Left ventricle myocardium superior (tissue), 1 donor: ENCODE data around the gene MED15. TPM values are rescaled to one million over a fixed set of nuclear protein-coding genes. Genes with fewer than 3 reads are reported as not detected.

Experiments
- ATAC-seq: fragments of 200-7000 bp; cut with Tn5 transposase; one replicate; pipeline ENCODE4 v1.9.1; 2020; ENCODE audit warnings: mild to moderate bottlenecking, moderate library complexity
- DNase-seq: peaks from one replicate; pipeline ENCODE4 v3.0.0-alpha.2; 2020
- intact Hi-C: fragments of 100-400 bp; cut with micrococcal nuclease; formaldehyde crosslinking; loops from one replicate; pipeline ENCODE4 v1.11.0; 2022
- total RNA-seq: library from RNA; stranded (reverse); fragmentation: NEBNext Ultra II Directional; extraction: Animal tissue kit (Norgen Biotek cat#: 25700); gene quantifications from one replicate; pipeline ENCODE4 v1.2.1, GENCODE V29; 2021
- donor health status: DM: no; HTN: yes; CAD: no; lungs with severe emphysema.

The MED15 gene
- total RNA-seq, 1 donor from 2014 or later = 51.0 TPM

DNA sequence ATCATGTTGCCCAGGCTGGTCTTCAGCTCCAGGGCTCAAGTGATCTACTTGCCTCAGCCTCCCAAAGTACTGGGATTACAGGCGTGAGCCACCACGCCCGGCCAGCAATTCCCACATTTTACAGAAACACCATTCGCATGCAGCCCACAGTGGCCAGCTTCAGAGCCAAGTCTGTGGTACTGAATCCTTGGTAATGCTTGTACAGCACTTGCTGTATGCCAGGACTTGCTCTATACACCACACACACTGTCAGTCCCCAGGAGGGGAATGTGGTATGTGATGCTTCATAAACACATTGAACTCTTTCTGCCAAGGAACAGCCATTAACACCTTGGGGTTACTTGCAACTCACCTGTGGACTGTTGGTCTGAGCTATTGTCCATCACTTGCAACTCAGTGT lies 119.4 kb downstream of the MED15 start:
- intact Hi-C loops = no loop called here
- ATAC-seq (no peak), DNase-seq (no peak)

DNA sequence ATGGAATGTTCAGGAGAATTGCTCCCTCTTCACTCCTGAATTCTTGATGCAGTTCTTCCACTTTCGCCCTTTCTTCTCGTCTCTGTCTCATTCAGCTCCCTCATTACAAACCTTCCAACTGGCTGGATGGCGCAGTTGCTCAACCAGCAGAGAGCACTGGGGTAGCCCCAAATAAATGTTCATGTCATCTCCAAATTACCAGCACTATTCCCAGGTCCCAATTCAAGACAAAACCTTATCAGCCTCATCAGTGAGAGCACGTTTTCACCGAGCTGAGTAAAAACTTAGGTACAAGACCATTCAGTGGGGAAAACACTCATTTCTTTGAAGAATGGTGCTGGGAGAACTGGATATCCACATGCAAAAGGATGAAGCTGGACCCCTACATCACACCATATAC lies 120.0 kb downstream of the MED15 start:
- DNase-seq (no peak), ATAC-seq (no peak)
- intact Hi-C loops = no loop called here

DNA sequence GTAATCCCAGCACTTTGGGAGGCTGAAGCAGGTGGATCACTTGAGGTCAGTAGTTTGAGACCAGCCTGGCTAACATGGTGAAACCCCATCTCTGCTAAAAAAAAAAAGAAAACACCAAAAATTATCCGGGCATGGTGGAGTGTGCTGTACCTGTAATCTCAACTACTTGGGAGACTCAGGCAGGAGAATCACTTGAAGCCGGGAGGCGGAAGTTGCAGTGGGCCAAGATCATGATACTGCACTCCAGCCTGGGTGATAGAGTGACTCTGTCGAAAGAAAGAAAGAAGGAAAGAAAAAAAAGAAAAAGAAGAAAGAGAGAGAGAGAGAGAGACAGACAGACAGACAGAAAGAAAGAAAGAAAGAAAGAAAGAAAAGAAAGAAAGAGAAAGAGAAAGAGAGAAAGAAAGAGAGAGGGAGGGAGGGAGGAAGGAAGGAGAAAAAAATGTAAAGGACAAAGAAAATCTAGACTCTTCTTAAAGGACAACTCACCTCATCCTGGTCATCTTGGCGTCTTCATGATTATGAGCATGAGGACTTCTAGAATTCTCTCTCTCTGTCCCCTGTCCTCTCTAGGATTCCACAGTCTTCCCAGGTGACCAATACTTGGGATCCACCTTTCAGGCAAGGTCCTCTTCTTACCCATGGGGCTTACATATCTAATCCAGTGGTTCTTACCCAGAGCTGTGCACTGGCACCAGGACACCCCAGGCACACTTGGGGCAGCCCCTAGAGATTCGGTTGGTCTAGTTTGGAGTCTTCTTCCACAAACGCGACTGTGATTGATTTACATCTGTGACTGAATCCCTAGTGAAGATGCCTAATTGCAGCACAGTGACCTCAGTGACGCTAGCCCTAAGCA lies 120.9 kb downstream of the MED15 start:
- DNase-seq (no peak), ATAC-seq (no peak)
- intact Hi-C loops = no loop called here

GRCh38 chr22:20629401-20629800 lies 122.0 kb downstream of the MED15 start:
- no peak for DNase-seq
- no peak for ATAC-seq
- intact Hi-C loops = no loop called here

GRCh38 chr22:20630873-20631617 lies 123.6 kb downstream of the MED15 start:
- ATAC-seq = no peak
- intact Hi-C loops = no loop called here
- no peak for DNase-seq

DNA sequence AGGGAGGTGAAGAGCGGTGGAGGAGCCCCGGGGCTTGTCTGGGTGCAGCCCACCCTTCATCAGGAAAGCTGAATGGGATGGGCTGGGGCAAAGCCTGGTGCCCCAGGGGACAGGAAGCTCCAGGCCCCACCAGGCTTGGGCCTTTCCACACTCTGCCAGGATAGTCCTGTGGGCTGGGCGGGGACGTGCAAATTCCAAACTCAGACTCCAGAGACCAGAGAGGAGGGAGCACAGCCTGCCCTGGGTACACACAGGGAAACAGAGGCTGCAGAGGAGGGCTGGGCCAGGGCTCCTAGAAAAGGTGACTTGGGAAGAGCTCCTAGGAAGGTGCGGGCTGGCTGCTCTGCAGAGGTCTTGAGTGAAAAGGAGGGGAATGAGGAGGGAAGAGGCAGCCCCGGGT lies 124.7 kb downstream of the MED15 start:
- intact Hi-C loops = no loop called here
- ATAC-seq (no peak), DNase-seq (no peak)

GRCh38 chr22:20632518-20632917 lies 125.1 kb downstream of the MED15 start:
- DNase-seq (no peak), ATAC-seq (no peak)
- intact Hi-C loops = no loop called here

- ATAC-seq = no peak
- intact Hi-C loops = no loop called here
Measured at GRCh38 chr22:20634560-20635226, 127.3 kb downstream of the MED15 start.

DNA sequence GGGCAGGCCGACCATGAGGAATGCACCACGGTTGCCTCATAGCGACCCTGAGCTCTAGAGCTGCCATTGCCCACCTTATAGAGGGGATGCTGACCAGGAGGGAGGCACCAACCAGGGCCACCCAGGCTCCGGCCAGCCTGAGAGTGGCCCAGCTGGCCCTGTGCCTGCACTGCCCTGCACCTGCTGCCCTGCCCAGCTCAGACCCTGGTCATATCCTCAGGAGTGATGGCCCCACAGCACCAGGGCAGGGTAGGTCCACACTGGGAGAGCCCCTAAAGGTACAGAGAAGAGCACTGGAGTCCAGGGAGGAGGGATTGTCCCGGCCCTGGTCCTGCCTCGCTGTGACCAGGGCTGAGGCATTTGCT lies 127.8 kb downstream of the MED15 start:
- no peak for DNase-seq
- intact Hi-C loops = no loop called here
- no peak for ATAC-seq

More at GRCh38 chr22:20634560-20635226, 127.3 kb downstream of the MED15 start:
- no peak for DNase-seq

GRCh38 chr22:20636075-20636812 lies 128.8 kb downstream of the MED15 start:
- ATAC-seq (no peak), DNase-seq (no peak)
- intact Hi-C loops = no loop called here

GRCh38 chr22:20636945-20637344 lies 129.5 kb downstream of the MED15 start:
- DNase-seq = no peak
- intact Hi-C loops = no loop called here
- ATAC-seq = no peak

Other genes starting within 250 kb of the MED15 start
- 1.2 TPM for gene RTN4R, start 239.3 kb upstream of the MED15 start, total RNA-seq
- gene DGCR6L, start 187.6 kb upstream of the MED15 start, total RNA-seq = 46.8 TPM
- 4.9 TPM for gene ZNF74, start 113.5 kb upstream of the MED15 start, total RNA-seq
- gene SCARF2, start 69.8 kb upstream of the MED15 start, total RNA-seq = 2.7 TPM
- gene KLHL22, start 11.8 kb upstream of the MED15 start, total RNA-seq = 14.2 TPM